B cell (primary cell): Measurements from ENCODE around the gene ARPIN.

Experiments
- CTCF ChIP-seq: fragments of 200-600 bp; IDR thresholded peaks from one replicate; pipeline ENCODE4 v1.8.0; 2022; ENCODE audit warnings: antibody characterized with exemption, mild to moderate bottlenecking
- EZH2 ChIP-seq: IDR thresholded peaks from 2 replicates; pipeline ENCODE4 v1.6.1; 2012; ENCODE audit warnings: borderline replicate concordance, low read depth, mild to moderate bottlenecking, moderate library complexity, low read length; ENCODE audit not compliant: insufficient read depth, poor library complexity, severe bottlenecking

- peak; percentile 71 for TF ChIP-seq CTCF
- TF ChIP-seq EZH2 = no peak
Observed at GRCh38 chr15:89898614-89899294, 14.0 kb downstream of the ARPIN start.
